GM08714 (cell line): ENCODE results near the gene CCR4.
"Not testable (repeated sequence)": the region's sequence is repeated elsewhere in the genome, so short reads cannot be mapped to it uniquely, and the experiment has no call there.

Source experiments
- H3K4me3 ChIP-seq: fragments of 200-500 bp; sonication (Bioruptor generic); 2 replicates; pipeline ENCODE4 v1.5.1; 2014; ENCODE audit warnings: mild to moderate bottlenecking, low read length, inconsistent platforms
- ZNF274 ChIP-seq: IDR thresholded peaks from 2 replicates; pipeline ENCODE4 v1.6.1; 2012; ENCODE audit warnings: mild to moderate bottlenecking, low read depth, low read length

The CCR4 gene

DNA sequence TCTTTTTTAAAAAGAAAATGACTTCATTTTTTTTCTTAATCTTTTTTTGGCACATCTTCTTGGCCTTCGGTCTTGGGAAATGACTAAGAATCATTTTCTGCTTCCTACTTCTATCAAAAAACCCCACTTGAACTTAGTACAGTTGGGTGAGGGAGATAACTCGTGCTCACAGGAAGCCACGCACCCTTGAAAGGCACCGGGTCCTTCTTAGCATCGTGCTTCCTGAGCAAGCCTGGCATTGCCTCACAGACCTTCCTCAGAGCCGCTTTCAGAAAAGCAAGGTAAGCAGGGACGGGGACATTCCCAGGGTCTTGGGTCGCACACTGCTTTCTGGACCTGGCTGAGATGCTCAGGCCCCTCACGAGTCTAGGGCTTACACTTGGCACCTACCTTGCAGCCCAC lies at the start of gene CCR4:
Gene CCR4 (plus strand): TSS at position 235 of the 402 bp plus-strand sequence. CDS start 1,779 bp downstream, outside the sequence.
- no peak within 1 kb of the TSS for H3K4me3 ChIP-seq
- no peak for TF ChIP-seq ZNF274

DNA sequence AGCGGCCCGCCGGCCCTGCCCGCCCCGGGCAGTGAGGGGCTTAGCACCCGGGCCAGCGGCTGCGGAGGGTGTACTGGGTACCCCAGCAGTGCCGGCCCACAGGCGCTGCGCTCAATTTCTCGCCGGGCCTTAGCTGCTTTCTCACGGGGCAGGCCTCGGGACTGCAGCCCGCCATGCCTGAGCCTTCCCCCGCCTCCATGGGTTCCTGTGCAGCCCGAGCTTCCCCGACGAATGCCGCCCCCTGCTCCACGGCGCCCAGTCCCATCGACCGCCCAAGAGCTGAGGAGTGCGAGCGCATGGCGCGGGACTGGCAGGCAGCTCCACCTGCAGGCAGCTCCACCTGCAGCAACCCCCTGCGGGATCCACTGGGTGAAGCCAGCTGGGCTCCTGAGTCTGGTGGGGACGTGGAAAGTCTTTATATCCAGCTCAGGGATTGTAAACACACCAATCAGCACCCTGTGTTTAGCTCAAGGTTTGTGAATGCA lies 48.5 kb upstream of the CCR4 start:
- H3K4me3 ChIP-seq: peak overlapping the region; percentile 30; the same call in 1 of the 2 replicates

DNA sequence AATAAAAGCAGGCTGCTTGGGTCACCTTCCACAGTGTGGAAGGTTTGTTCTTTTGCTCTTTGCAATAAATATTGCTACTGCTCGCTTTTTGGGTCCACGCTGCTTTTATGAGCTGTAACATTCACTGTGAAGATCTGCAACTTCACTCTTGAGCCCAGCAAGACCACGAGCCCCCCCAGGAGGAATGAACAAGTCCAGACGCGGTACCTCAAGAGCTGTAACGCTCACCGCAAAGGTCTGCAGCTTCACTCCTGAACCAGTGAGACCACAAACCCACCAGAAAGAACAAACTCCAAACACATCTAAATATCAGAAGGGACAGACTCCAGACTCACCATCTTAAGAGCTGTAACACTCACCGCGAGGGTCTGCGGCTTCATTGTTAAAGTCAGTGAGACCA lies 47.5 kb upstream of the CCR4 start:
- H3K4me3 ChIP-seq: no peak overlapping the region
- no peak for TF ChIP-seq ZNF274

- no peak for TF ChIP-seq ZNF274
- H3K4me3 ChIP-seq: no peak overlapping the region
Measured at GRCh38 chr3:32909999-32910398, 41.4 kb upstream of the CCR4 start.

- TF ChIP-seq ZNF274: no peak
Measured at GRCh38 chr3:32910954-32911353, 40.5 kb upstream of the CCR4 start.

DNA sequence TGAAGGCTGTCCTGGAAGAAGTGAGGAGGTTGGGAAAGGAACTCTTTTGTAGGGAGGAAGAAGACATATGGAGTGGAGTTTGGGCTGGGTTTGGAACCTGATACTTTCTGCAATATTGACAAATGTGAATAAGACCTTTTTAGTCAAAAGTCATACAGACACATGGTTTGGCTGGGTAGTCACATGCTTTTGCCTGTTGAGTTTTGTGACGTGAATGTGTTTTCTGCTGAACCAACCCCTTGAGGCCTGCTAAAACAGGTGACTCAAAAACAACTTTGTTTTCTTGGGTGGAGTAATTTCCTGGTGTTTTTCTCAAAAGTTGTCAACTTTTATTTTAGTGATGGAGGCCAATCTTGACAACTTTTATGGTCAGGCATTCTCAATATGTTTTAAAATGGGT lies 39.4 kb upstream of the CCR4 start:
- no peak for TF ChIP-seq ZNF274

More at GRCh38 chr3:32910954-32911353, 40.5 kb upstream of the CCR4 start:
- no peak overlapping the region for H3K4me3 ChIP-seq

GRCh38 chr3:32913790-32914446 lies 37.5 kb upstream of the CCR4 start:
- no peak for TF ChIP-seq ZNF274
- no peak overlapping the region for H3K4me3 ChIP-seq

More for the DNA sequence above, 39.4 kb upstream of the CCR4 start:
- no peak overlapping the region for H3K4me3 ChIP-seq

DNA sequence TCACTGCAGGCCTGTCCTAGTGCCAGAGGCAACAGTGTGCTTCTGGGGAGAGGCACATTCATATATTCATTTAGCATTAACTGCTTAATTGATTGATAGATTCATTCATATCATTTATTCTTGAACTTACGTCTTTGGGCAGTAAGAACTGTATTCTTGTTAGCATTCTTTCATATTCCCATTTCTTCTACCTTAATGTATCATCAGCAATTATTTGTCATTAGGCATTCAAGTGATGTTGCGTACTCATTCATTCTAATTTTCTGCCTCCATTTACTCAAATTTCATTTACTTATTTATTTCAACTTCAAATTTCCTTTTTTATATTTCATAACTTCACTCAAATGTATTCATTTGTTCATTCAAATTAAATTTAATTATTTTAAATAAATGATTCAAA lies 31.5 kb upstream of the CCR4 start:
- no peak for TF ChIP-seq ZNF274

DNA sequence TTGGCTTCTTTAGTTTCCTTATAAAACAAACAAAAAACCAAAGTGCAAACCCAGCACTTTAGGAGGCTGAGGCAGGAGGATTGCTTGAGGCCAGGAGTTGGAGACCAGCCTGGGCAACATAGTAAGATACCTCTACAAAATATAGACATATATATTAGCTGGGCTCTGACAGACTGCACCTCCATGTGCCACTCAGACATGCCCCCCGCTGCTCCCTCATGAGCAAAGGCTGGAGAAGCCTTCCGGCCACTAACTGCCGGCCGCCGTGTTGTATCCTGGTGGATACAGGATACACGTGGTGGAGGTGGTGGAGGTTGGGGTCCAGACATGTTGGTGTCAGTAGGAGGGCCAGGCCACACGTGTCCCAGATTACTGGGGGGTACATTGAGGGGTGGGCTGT lies 29.4 kb upstream of the CCR4 start:
- TF ChIP-seq ZNF274: no peak
- no peak overlapping the region for H3K4me3 ChIP-seq

More for the DNA sequence above, 31.5 kb upstream of the CCR4 start:
- H3K4me3 ChIP-seq: no peak overlapping the region

GRCh38 chr3:32930161-32930560 lies 21.3 kb upstream of the CCR4 start:
- no peak for TF ChIP-seq ZNF274
- no peak overlapping the region for H3K4me3 ChIP-seq

- H3K4me3 ChIP-seq: not testable (repeated sequence)
Measured at GRCh38 chr3:32931273-32931672, 20.2 kb upstream of the CCR4 start.

- H3K4me3 ChIP-seq: no peak overlapping the region
- TF ChIP-seq ZNF274: no peak
Measured at GRCh38 chr3:32934150-32934742, 17.2 kb upstream of the CCR4 start.

DNA sequence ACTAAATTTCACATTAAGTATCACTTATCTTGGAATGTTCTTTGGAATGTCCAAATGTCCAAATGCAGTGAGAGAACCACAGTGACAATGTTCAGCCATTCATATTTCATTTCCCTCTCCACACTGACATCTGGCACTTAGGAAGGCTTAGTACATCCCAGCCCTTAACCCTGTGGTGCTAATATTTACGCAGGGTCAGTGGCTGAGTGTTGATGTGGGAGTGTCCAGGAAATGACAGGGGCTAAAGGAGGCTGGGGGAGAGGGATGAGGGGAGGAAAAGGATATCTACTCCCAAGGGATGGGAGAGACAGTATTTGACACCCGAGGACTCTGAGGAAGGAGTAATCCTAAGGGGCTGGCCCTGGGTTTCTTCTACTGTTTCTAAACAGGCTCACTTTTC lies 14.1 kb upstream of the CCR4 start:
- no peak overlapping the region for H3K4me3 ChIP-seq
- no peak for TF ChIP-seq ZNF274

- H3K4me3 ChIP-seq: not testable (repeated sequence)
Measured at GRCh38 chr3:32939531-32940284, 11.7 kb upstream of the CCR4 start.

GRCh38 chr3:32940726-32941125 lies 10.7 kb upstream of the CCR4 start:
- H3K4me3 ChIP-seq: no peak overlapping the region
- TF ChIP-seq ZNF274: no peak
